NCI-H2029 treated with DMSO at 0.1 percent for 48 hours (cell line): ENCODE results near the gene ZNF185.

Source experiments
- DNase-seq: peaks from one replicate; lab custom pipeline; 2025; lab: John Stamatoyannopoulos, UW

The ZNF185 gene

GRCh38 chrX:152897222-152898131 is at the start of gene ZNF185:
Gene ZNF185, plus strand, starts transcription at chrX:152898067. Its CDS starts 16,423 bp downstream, at chrX:152914490.
- no peak for DNase-seq

- DNase-seq = no peak
These were observed 47.4 kb upstream of the ZNF185 start for GRCh38 chrX:152850465-152850864.

GRCh38 chrX:152853986-152854385 is 43.9 kb upstream of the ZNF185 start:
- DNase-seq = no peak

- no peak for DNase-seq
These were observed 36.8 kb upstream of the ZNF185 start for GRCh38 chrX:152861116-152861515.

GRCh38 chrX:152861826-152862225 is 36.0 kb upstream of the ZNF185 start:
- DNase-seq = no peak

GRCh38 chrX:152865232-152865920 is 32.5 kb upstream of the ZNF185 start:
- DNase-seq = no peak

- no peak for DNase-seq
These were observed 31.5 kb upstream of the ZNF185 start for GRCh38 chrX:152866386-152866785.

- DNase-seq = no peak
These were observed 27.9 kb upstream of the ZNF185 start for GRCh38 chrX:152869972-152870371.

- DNase-seq = no peak
These were observed 26.6 kb upstream of the ZNF185 start for GRCh38 chrX:152871260-152871659.

GRCh38 chrX:152872522-152872921 is 25.3 kb upstream of the ZNF185 start:
- no peak for DNase-seq

- DNase-seq = no peak
These were observed 24.5 kb upstream of the ZNF185 start for GRCh38 chrX:152873361-152873760.

GRCh38 chrX:152876931-152877840 is 20.7 kb upstream of the ZNF185 start:
- no peak for DNase-seq

GRCh38 chrX:152878976-152879755 is 18.7 kb upstream of the ZNF185 start:
- no peak for DNase-seq

GRCh38 chrX:152881289-152881688 is 16.6 kb upstream of the ZNF185 start:
- no peak for DNase-seq

- no peak for DNase-seq
These were observed 13.7 kb upstream of the ZNF185 start for GRCh38 chrX:152884171-152884570.

GRCh38 chrX:152886716-152887115 is 11.2 kb upstream of the ZNF185 start:
- DNase-seq = no peak

- no peak for DNase-seq
These were observed 5.4 kb upstream of the ZNF185 start for GRCh38 chrX:152892499-152892898.

- no peak for DNase-seq
These were observed 4.6 kb upstream of the ZNF185 start for GRCh38 chrX:152892999-152893891.

- no peak for DNase-seq
These were observed 3.8 kb upstream of the ZNF185 start for GRCh38 chrX:152893980-152894610.

GRCh38 chrX:152895121-152895520 is 2.7 kb upstream of the ZNF185 start:
- DNase-seq = no peak
